PC-3 (cell line): Measurements from ENCODE around the gene RAG1.

Source experiments
- EZH2 ChIP-seq: fragments of 300-600 bp; sonication (generic); IDR thresholded peaks from one replicate; pipeline ENCODE4 v1.6.1; 2017; ENCODE audit warnings: antibody characterized with exemption, mild to moderate bottlenecking, low read length; ENCODE audit not compliant: unreplicated experiment
- EZH2phosphoT487 ChIP-seq: fragments of 300-600 bp; sonication (generic); IDR thresholded peaks from 2 replicates; pipeline ENCODE4 v1.6.1; 2018; ENCODE audit warnings: mild to moderate bottlenecking, antibody characterized with exemption, low read length, borderline replicate concordance

GRCh38 chr11:36550385-36551115 is 17.3 kb upstream of the RAG1 start:
- TF ChIP-seq EZH2phosphoT487: no peak
- TF ChIP-seq EZH2: no peak
